ENCODE results near the gene PTPN1.

GRCh38 chr20:50522053-50522674 is 12.0 kb downstream of the PTPN1 start:
- TF ChIP-seq MAX (IDR thresholded peaks at IDR 0.05; ENCODE audit: low read depth) (no peak), POLR2AphosphoS5 (IDR thresholded peaks at IDR 0.05; ENCODE audit: low read depth, low read length) (no peak), EP300 (IDR thresholded peaks at IDR 0.05; ENCODE audit: borderline replicate concordance in 1 of 2, low read depth in 1 of 2, low read length in 1 of 2) (no peak), CTCF (IDR thresholded peaks at IDR 0.05) (no peak), YY1 (IDR thresholded peaks at IDR 0.05; ENCODE audit: low read depth) (no peak)
